HepG2 (cell line): ENCODE measurements around the gene GCNT2. TPM values are rescaled to one million over a fixed set of nuclear protein-coding genes. Genes with fewer than 3 reads are reported as not detected.
A peak's percentile ranks its signal among the peaks of the same experiment; 100 is the strongest.

Experiments used
- CENPBD1 ChIP-seq: sonication (generic); formaldehyde crosslinking; IDR thresholded peaks from 2 replicates; pipeline ENCODE4 v1.8.0; 2022; ENCODE audit warnings: missing genetic modification reagents, low read depth, mild to moderate bottlenecking, borderline replicate concordance
- DDIT3 ChIP-seq: sonication (generic); formaldehyde crosslinking; IDR thresholded peaks from 2 replicates; pipeline ENCODE4 v1.4.0; 2020; ENCODE audit warnings: mild to moderate bottlenecking, missing genetic modification reagents
- FOXA1 ChIP-seq, 2 experiments: fragments of 450-650 bp in 1 of 2; sonication (generic) in 1 of 2; formaldehyde crosslinking in 1 of 2; IDR thresholded peaks; 2 replicates each; pipeline versions ENCODE4 v1.4.0 to v1.6.1; 2016 to 2020; ENCODE audit warnings: missing genetic modification reagents in 1 of 2
- GRHL1 ChIP-seq: sonication (generic); formaldehyde crosslinking; conservative IDR thresholded peaks from 2 replicates; pipeline ENCODE4 v1.8.0; 2022; ENCODE audit warnings: missing genetic modification reagents
- HOXA9 ChIP-seq: sonication (generic); formaldehyde crosslinking; IDR thresholded peaks from 2 replicates; pipeline ENCODE4 v1.8.1; 2022; ENCODE audit warnings: missing genetic modification reagents, mild to moderate bottlenecking, moderate library complexity, borderline replicate concordance
- IRX3 ChIP-seq: sonication (generic); formaldehyde crosslinking; IDR thresholded peaks from 2 replicates; pipeline ENCODE4 v1.8.1; 2023; ENCODE audit warnings: mild to moderate bottlenecking, low read depth, missing genetic modification reagents, borderline replicate concordance
- MAX ChIP-seq: IDR thresholded peaks from 2 replicates; pipeline ENCODE4 v1.6.1; 2012; ENCODE audit warnings: inconsistent platforms
- NCOA5 ChIP-seq: sonication (generic); formaldehyde crosslinking; IDR thresholded peaks from 2 replicates; pipeline ENCODE4 v1.4.0; 2020; ENCODE audit warnings: missing genetic modification reagents
- NONO ChIP-seq, 2 experiments: fragments of 450-650 bp in 1 of 2; sonication (generic) in 1 of 2; formaldehyde crosslinking in 1 of 2; IDR thresholded peaks in 1 of 2; conservative IDR thresholded peaks in 1 of 2; 2 replicates each; pipeline versions ENCODE4 v1.6.1 to v1.8.0; 2017 to 2022; ENCODE audit warnings: mild to moderate bottlenecking in 1 of 2, missing genetic modification reagents in 1 of 2, moderate library complexity in 1 of 2
- TP53 ChIP-seq: sonication (generic); formaldehyde crosslinking; conservative IDR thresholded peaks from 2 replicates; pipeline ENCODE4 v1.4.0; 2020; ENCODE audit warnings: missing genetic modification reagents
- ZBTB46 ChIP-seq: sonication (generic); formaldehyde crosslinking; IDR thresholded peaks from 2 replicates; pipeline ENCODE4 v1.4.0; 2020; ENCODE audit warnings: mild to moderate bottlenecking, missing genetic modification reagents, borderline replicate concordance
- ZFP82 ChIP-seq: sonication (generic); formaldehyde crosslinking; IDR thresholded peaks from 2 replicates; pipeline ENCODE4 v1.5.1; 2020; ENCODE audit warnings: mild to moderate bottlenecking, missing genetic modification reagents, borderline replicate concordance
- ZNF292 ChIP-seq: sonication (generic); formaldehyde crosslinking; IDR thresholded peaks from 2 replicates; pipeline ENCODE4 v1.8.1; 2022; ENCODE audit warnings: mild to moderate bottlenecking, low read depth, missing genetic modification reagents, borderline replicate concordance
- ZNF740 ChIP-seq: sonication (generic); formaldehyde crosslinking; IDR thresholded peaks from 2 replicates; pipeline ENCODE4 v1.4.0; 2020; ENCODE audit warnings: missing genetic modification reagents
- ZNF776 ChIP-seq: sonication (generic); formaldehyde crosslinking; IDR thresholded peaks from 2 replicates; pipeline ENCODE4 v1.4.0; 2020; ENCODE audit warnings: mild to moderate bottlenecking, missing genetic modification reagents
- polyA plus RNA-seq, 8 experiments: library from polyadenylated mRNA; depleted of rRNA in 3 of 8; stranded (reverse) in 7 of 8; unstranded in 1 of 8; fragments of >200 nt; fragmentation: Illumina TruSeq in 4 of 8; extraction: Trizol in 4 of 8; gene quantifications; 2 replicates each; pipeline versions ENCODE4 v1.2.1 to v1.2.3, GENCODE V29; 2011 to 2016; ENCODE audit warnings: low read depth in 4 of 8, missing spikeins in 1 of 8, mixed read lengths in 1 of 8; ENCODE audit not compliant: insufficient read depth in 1 of 8
- total RNA-seq, 5 experiments: library from RNA; depleted of rRNA; stranded (reverse); fragments of >200 nt; fragmentation: Illumina TruSeq; extraction: Trizol; gene quantifications; 2 replicates each; pipeline ENCODE4 v1.2.3, GENCODE V29; 2016; ENCODE audit warnings: low read depth in 1 of 5

GCNT2 gene
- total and polyA plus RNA-seq, 2 of the 13 experiments (the other 11 are each of a cell fraction or from before 2014, with no cell fraction given), result 11.8 to 31.9 TPM

- TF ChIP-seq MAX, result peak; percentile 42; the same call in 1 of the 2 replicates
- TF ChIP-seq ZNF740 (CRISPR knock-in tag), result no peak
- TF ChIP-seq HOXA9 (CRISPR knock-in tag), result no peak
- no peak for TF ChIP-seq DDIT3
- TF ChIP-seq ZNF292 (CRISPR knock-in tag), result peak; percentile 37; the same call in 1 of the 2 replicates
- no peak for TF ChIP-seq TP53 (CRISPR knock-in tag)
- TF ChIP-seq NCOA5 (CRISPR knock-in tag), result no peak
- no peak for TF ChIP-seq CENPBD1 (CRISPR knock-in tag)
- no peak for TF ChIP-seq GRHL1 (CRISPR knock-in tag)
- no peak for TF ChIP-seq NONO (IDR thresholded peaks at IDR 0.05)
- TF ChIP-seq NONO (CRISPR knock-in tag; conservative IDR thresholded peaks at IDR 0.05), result no peak; the same call in 1 of the 2 replicates
- TF ChIP-seq ZNF776, result no peak
- TF ChIP-seq FOXA1 (IDR thresholded peaks at IDR 0.05), result no peak
- peak; percentile 40; the same call in 1 of the 2 replicates for TF ChIP-seq FOXA1 (CRISPR knock-in tag; IDR thresholded peaks at IDR 0.05)
- no peak for TF ChIP-seq IRX3 (CRISPR knock-in tag)
- TF ChIP-seq ZFP82 (CRISPR knock-in tag), result no peak
- TF ChIP-seq ZBTB46 (CRISPR knock-in tag), result no peak
Observed at GRCh38 chr6:10528158-10528981, 7.2 kb downstream of the GCNT2 start (continued).
